ENCODE data around the gene PRDM16.

PRDM16 gene

GRCh38 chr1:3351449-3352298 is 282.7 kb downstream of the PRDM16 start:
- DNase-seq: no peak

DNA sequence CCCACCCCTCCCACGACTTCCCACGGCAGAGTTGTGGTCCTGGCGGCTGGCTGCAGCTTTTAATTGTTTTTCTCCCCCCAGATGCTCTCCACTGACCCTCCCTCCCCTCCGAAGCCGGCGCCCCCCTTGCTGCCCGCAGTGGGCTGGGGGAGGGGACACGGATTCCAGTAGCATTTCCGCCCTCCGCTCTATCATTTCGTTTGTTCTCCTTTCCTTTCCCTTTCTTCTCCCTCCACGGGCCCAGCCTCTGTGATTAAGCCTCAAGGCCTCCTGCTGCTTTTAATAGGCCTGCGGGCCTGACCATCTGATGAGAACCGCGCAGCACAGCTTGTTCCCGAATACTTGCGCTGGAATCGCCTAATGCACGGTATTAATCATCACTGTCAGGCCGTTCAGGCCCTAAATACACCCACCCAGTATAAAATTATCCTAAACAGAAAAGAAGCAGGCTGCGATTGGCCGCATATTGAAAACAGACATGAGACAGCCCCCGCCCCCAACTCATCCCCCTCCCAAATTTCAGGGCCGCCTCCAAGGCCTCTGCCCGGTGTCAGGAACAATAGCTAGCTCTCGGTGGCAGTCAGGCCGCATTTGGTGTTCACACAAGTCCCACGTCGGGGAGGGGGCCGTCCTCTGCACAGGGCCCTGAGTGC is 283.4 kb downstream of the PRDM16 start:
- DNase-seq: no peak

GRCh38 chr1:3352952-3353331 is 283.9 kb downstream of the PRDM16 start:
- no peak for DNase-seq

GRCh38 chr1:3353876-3354275 is 284.9 kb downstream of the PRDM16 start:
- DNase-seq: no peak

DNA sequence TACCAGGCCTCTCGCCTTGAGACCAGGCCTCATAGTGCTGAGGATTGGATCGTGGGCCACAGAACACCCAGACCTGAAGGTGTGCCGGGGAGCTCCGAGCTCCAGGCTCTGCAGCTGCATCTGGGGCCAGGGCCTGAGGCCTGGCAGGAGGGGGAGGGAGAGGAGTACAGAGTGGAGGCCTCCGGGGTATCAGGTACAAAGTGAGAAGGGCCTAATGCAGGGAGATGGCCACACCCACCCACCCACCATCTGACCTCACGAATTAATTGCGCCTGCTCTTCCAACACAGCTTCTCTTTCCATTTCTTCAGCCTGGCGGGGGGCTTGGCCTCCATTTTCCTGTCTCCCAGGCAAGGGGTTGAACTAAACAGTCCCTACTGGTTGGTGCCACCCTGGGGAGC is 286.1 kb downstream of the PRDM16 start:
- no peak for DNase-seq

DNA sequence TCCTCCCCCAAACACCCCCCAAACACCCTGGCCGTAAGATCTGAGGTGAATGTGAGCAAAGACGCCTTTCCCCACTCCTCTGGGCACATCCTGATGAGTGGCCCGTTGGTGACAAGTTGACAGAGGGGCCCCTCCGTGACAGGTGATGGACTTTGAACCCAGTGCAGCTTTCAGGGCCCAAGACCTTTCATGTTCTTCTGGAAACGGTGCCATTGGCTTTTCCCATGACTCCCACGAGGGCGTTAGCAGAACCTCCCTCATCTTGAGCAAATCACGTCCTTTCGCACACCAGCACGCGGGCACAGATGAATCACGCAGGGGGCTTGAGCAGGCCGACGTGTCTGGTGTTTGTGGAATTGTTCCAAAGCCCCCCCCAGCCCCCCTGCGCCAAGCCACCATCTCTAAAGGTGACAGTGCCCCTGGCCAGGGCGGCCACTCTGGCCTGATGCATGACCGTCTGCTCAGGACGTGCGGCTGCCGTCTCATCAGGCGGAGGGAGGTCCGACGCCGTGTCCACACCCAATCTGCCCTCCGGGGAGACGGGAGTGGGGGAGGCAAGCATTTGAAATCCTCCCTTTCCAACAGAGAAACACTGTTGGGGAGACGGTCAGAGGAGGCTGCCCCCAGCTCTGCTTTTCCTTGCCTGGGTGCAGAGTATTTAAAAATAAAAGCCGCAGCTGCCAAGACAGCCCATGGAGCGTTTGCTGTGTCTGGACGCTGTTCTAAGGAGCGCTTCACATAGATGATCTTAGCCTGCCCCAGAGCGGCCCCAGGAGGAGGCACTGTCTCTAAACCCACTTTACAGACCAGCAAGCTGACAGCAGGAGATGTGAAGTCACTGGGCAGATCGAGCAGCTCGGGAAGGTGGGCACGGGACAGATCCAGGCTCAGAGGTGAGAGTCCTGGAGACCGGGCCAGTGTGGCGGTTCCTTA is 287.2 kb downstream of the PRDM16 start:
- no peak for DNase-seq

DNA sequence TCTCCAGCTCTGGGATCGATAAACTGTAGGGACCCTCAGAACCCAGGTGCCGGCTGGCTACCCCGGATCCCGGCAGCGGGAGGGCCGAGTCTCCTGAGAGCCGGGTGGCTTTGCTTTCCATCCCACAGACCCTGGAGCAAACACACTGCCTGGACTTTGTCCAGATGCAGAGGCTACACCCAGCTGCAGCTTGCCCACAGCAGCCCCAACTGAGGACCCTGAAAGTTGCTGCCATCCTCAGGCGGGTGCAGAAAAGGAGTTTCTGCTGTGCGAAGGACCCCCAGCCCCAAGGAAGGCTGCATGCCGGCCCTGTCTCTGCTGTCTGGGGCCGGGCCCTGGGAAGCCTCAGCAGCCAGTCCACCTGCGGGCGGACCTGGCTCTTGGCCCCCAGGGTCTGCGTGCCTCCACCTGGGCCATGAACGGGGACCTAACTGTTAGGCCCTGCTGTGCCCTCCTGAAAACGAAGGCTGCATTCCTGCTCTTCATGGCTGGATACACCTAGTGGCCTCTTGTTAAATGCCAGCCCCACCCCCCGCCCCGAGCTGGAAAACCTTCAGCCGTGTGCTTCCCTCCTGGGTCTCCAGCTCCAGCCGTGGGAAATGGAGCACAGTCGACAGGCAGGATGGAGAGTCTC is 287.9 kb downstream of the PRDM16 start:
- no peak for DNase-seq

DNA sequence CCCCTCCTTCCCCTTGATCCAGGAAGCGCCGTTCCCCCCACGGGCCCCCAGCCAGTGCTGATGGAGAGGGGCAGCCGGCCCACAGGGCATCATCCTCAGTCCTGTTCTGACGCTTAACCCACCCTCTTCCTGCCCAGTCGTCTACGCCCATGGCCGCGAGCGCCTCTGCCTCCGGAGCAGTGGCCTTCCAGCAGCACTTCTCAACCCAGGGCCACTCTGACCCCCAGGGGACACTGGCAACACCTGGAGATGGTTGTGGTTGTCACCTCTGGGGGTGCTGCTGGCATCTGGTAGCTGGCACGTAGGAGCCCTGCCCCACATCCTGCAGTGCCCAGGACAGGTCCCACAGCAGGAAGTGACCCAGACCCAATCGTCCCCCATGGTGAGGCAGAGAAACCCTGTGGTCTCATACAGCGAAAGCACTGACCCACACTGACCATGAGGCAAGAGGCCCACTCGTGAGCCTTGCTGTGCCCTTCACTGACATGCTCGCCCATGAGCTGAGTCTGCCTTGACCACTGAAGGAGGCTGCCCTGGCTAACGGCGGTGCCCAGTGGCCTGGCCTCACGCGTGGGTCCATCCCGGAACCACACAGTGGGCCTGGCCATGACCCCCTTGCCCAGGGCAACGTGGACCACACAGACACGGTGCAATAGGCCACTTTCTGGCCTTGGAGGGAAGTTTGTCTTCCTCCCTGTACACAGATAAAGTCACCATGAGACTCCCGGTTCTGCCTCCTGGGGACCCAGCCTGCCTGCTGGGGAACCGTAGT is 288.7 kb downstream of the PRDM16 start:
- DNase-seq: no peak

- DNase-seq: no peak
Observed at GRCh38 chr1:3359351-3359750, 290.3 kb downstream of the PRDM16 start.

DNA sequence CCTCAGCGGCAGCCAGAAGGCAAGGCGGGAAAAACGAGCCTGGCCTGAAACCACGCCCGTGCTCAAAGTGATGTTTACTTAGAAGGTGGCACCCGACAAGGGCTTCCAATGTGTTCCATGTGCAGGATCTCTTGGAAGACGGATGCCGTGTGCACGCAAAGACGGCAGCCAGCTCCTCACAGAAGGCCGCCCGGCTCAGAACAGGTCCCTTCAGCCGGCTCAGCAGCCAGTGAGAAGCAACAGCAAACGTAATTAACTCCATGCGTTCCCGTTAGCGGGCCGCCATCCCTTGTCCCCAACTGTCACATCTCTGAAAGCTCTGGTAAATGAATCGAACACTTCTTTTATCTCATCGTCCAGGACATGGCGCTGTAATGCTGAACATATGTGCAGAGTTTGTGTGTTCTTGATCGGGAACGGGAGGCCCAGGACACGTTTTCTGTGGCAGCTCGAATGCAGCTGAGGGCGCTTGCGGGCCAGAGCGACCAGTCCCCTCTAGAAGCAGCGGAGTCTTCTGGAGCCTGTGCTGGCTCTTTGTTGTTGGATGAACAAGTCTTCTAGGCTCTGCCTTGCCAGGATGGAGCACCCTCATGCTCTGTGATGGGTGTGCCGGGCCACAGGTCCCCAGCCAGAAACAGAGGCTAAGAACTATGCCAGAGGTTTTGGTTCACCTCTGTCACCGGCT is 290.9 kb downstream of the PRDM16 start:
- DNase-seq: no peak

- no peak for DNase-seq
Observed at GRCh38 chr1:3360646-3361257, 291.7 kb downstream of the PRDM16 start.

DNA sequence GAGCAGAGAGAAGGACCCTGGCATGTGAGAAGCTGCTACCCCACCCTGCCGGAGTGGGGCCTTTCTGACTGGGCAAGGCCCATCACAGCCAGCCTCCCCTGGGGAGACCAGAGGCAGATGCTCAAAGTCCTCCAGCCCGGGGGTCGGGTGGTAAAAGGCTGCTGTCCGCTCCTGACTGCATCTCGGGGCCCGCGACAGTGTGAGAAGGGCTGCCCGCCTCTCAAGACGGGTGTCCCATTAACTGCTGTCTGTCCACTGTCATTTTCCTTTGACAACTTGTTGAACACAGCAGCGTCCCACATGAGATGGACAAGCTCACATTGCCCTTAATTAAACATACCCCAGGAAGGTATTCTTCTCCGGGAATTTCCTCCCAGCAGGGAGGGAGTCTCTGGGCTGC is 294.0 kb downstream of the PRDM16 start:
- no peak for DNase-seq

DNA sequence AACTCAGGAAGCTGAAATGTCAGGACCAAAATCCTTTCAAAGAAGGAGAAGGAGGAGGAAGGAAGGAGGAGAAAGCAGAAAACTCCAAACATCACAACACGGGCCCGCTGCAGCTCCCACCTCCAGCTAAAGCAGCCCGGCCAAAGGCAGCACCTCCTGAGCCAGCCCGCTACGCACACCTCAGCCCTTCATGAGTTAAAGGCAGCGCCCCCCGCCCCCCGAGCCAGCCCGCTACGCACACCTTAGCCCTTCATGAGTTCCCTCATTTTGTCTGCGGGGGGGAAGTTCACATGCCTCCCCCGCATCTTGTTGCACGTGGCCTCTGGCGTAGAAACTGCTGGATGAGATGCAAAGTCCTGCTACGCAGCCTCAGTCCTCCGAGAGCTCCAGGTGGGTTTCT is 294.8 kb downstream of the PRDM16 start:
- DNase-seq: no peak

DNA sequence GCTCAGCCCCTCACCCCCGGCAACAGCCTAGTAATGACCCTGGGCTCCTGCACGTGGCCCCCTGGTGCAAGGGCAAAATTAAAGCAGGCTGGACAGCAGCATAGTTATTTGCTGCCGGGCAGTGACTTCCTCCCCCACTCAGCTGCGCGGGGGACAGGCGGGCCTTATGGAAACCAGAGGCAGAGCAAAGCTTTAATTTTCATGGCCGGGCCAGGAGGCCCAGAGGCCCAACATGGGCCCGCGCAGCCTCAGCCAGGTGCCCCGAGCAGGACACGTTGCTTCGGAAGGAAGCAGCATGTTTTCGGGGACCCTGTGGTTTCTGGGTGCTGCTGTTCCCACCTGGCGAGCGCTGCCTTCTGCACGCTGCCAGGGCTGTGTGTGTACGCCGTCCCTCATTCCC is 295.5 kb downstream of the PRDM16 start:
- DNase-seq: no peak

GRCh38 chr1:3364983-3365382 is 296.0 kb downstream of the PRDM16 start:
- no peak for DNase-seq

DNA sequence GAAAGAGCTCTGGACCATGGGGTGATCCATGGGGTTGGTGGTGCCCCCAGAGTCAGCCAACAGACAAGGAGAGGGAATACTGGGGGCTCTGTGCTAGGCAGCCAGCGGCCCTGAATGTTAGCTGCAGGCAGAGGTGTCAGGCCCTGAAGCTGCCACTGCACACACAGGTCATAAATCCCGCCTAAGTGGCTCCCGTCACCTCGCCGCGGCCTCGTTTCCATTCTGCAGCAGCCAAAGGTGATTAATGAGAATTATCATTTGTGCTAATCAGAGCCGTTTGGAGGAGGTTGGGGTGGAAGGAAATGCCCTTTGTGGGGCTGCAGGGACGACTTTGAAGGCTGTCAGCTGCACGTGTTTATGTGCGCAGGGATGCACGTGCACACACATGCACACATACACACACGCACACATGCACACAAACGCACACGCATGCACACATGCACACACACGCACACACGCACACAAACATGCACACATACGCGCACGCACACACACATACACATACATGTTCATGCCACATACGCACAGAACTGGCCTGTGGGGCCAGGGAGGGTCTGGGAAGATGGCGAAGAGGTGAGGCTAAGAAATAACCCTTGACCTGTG is 296.6 kb downstream of the PRDM16 start:
- no peak for DNase-seq

DNA sequence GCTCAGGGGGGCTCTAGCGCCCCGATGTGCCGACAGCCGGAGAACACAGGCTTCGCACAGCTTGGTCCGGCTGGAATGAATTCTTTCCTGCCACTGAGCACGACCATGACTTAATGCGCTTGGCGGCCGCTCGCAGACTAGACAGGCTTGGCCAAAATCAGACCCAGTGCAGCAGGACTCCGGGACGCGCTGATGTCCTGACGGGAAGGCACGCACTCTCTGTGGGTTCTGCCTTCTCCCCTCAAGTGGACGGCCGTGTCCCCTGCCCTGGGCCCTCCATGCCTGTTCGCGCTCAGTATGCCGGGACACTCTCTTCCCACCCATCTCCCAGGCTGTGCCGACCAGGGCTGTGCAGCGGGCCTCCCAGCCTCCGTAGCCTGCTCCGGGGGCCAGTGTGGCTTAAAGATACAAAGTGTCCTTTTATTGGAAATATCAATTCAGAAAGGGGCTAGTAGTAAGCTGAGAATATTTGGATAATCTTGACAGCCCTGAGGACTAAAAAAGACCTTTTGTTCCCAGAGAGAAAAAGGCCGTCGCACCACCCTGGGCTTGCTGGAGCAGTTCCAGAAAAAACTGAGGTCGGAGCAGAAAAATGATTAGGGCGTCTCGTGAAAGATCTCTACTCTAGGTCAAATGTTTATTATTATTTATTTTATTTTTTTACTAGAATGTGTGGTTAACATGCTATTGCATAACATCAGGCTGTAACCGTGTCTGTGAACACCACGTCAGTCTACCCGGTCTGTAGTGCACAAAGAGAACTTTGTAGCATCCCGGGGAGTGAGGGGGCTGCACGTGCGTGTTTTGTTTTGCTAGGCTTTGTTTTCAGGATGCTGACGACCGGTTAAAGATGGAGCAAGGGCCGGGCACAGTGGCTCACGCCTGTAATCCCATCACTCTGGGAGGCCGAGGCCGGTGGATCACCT is 297.4 kb downstream of the PRDM16 start:
- no peak for DNase-seq

- no peak for DNase-seq
Observed at GRCh38 chr1:3367376-3367775, 298.4 kb downstream of the PRDM16 start.

DNA sequence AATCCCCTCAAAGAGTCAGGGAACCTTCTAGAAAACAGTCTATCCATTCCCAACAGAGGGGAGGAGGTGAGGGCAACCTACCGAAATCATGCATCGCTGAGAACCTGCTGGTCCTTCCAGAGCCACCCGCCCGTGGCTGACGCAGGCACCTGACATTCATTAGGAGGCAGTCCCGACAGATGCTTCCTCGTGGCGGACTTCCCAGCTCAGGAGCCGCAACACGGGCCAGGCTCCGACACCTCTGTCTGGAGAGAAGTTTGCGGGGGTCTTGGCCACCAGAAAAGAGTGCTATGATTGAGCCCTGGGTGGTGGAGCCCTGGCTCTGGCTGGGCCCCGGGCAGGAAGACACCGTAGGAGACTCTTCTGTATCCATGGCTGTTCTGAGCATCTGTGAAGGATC is 299.1 kb downstream of the PRDM16 start:
- no peak for DNase-seq

Data from GOT3 (cell line).